ENCODE data around the gene NRP1.

NRP1 gene

DNA sequence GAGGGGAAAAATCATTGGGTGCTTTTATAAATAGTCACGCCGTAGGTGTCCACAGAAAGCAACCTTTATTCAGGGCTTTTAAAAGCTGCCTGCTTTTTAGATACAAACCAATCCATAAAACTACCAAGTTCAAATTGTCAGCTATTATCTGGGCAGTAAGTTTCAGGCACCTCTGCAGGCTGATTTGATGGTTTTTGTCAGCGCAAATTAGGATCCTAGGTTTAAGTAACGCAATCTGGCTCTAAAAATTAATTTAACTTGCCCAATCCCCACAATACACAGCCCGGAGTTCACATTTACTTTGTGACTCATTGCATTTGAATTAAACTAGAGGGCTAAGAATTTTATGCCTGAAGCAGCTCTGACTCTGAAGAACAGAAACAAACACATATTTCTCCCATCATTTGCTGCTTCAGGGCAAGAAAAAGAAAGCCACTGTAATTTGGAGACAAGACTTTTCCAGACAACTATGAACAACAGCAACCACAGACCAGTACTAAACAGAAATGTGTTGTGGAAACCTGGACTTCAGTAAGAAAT, 43.3 kb downstream of the NRP1 start:
- H3K4me3 ChIP-seq (ENCODE audit: low read length in 2 of 2): peak overlapping the region in 1 of 2 donors; percentile 28
- no peaks in the 10 kb centered on the region for H3K9me3 ChIP-seq (ENCODE audit: control insufficient read depth in 2 of 2, low read length in 2 of 2)
- no peak overlapping the region for H3K27ac ChIP-seq (ENCODE audit: low read length)
- peaks cover 17% of the 10 kb centered on the region for H3K4me1 ChIP-seq (ENCODE audit: control insufficient read depth, insufficient read depth, low read length)
- H3K36me3 ChIP-seq (ENCODE audit: control insufficient read depth in 2 of 2, insufficient read depth in 2 of 2, low read length in 2 of 2): no peaks in the 10 kb centered on the region
- H3K9ac ChIP-seq (ENCODE audit: low read length in 2 of 2): no peak overlapping the region
- H3K27me3 ChIP-seq (ENCODE audit: control insufficient read depth in 1 of 2, insufficient read depth in 2 of 2, low read length in 2 of 2): no peaks in the 10 kb centered on the region

DNA sequence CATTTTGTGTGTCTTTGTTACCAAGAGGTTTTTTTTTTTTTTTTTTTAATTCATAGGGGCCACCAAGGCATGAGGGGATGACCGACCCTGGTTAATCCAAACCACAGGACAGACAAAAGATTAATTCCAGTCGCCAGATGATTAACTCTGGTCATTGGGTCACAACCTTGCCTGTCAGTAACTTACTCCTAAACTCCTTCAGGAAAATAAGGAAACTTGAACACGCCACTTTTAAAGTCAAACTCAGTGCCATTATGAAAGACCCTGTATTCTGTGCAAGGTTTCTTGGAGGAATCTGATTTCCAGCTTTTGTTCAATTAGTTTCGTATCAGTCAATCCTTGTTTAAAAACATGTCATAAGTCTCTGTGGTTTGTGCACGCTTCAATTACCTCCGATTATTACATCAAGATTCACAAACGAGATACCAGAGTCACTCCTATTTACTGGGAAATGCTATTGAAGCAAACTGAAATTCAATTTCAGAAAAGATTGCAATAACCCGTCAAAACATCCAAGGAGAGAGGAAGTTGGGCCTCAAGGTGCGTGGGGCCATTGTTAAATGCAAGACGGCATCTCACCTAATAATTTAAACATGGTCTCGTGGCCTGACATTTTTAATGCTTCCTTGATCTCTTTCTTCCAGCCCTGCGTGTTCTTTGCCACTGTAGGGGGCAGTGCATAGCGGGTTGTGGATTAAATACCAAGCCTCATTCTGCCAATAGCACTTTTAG, 44.0 kb downstream of the NRP1 start:
- Histone ChIP-seq H3K36me3 (ENCODE audit: control insufficient read depth in 2 of 2, insufficient read depth in 2 of 2, low read length in 2 of 2) (no peaks in the 10 kb centered on the region), H3K27me3 (ENCODE audit: control insufficient read depth in 1 of 2, insufficient read depth in 2 of 2, low read length in 2 of 2) (no peaks in the 10 kb centered on the region), H3K9me3 (ENCODE audit: control insufficient read depth in 2 of 2, low read length in 2 of 2) (no peaks in the 10 kb centered on the region), H3K27ac (ENCODE audit: low read length) (no peak overlapping the region), H3K4me1 (ENCODE audit: control insufficient read depth, insufficient read depth, low read length) (peaks cover 17% of the 10 kb centered on the region), H3K4me3 (ENCODE audit: low read length in 2 of 2) (no peak overlapping the region), H3K9ac (ENCODE audit: low read length in 2 of 2) (no peak overlapping the region)

DNA sequence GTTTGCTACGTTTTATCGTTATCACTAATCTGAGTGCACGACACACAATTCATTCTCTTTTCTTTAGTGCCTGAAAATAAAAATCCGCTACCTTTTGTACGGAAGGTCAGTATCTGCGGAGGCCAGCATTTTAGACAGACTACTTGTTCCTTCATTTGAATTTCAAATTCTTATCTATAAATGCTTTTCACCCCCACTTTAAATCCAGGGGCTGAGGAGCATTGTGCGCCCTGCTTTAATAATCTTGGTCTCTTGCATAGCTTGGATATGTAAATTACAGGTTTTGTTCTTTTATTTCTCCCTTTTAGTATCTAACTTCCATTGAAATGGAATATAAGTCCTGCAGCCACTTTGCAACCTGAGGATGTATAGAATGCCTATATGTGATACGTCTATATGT, 44.7 kb downstream of the NRP1 start:
- Histone ChIP-seq H3K9me3 (ENCODE audit: control insufficient read depth in 2 of 2, low read length in 2 of 2) (no peaks in the 10 kb centered on the region), H3K27ac (ENCODE audit: low read length) (no peak overlapping the region), H3K4me1 (ENCODE audit: control insufficient read depth, insufficient read depth, low read length) (peaks cover 21% of the 10 kb centered on the region)

DNA sequence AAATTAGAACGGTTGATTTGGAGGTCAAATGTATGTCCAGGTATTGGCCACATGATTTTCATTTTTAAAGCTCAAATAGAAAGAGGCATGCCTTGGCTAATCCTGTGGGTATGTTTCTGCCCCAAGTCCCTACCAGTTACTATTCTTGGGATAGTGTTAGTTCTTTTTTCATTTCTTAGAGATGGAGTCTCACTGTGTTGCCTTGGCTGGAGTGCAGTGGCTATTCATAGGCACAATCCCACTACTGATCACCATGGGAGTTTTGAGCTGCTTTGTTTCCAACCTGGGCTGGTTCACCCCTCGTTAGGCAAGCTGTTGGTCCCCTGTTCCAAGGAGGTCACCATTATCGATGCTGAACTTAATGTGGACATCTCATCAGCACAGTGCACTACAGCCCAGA, 46.3 kb downstream of the NRP1 start:
- no peak overlapping the region for H3K9ac ChIP-seq (ENCODE audit: low read length in 2 of 2)
- H3K36me3 ChIP-seq (ENCODE audit: control insufficient read depth in 2 of 2, insufficient read depth in 2 of 2, low read length in 2 of 2): no peaks in the 10 kb centered on the region
- no peaks in the 10 kb centered on the region for H3K27me3 ChIP-seq (ENCODE audit: control insufficient read depth in 1 of 2, insufficient read depth in 2 of 2, low read length in 2 of 2)
- no peaks in the 10 kb centered on the region for H3K9me3 ChIP-seq (ENCODE audit: control insufficient read depth in 2 of 2, low read length in 2 of 2)
- H3K27ac ChIP-seq (ENCODE audit: low read length): no peak overlapping the region
- peaks cover 24% of the 10 kb centered on the region for H3K4me1 ChIP-seq (ENCODE audit: control insufficient read depth, insufficient read depth, low read length)
- no peak overlapping the region for H3K4me3 ChIP-seq (ENCODE audit: low read length in 2 of 2)

More for the DNA sequence above, 44.7 kb downstream of the NRP1 start:
- Histone ChIP-seq H3K9ac (ENCODE audit: low read length in 2 of 2) (no peak overlapping the region), H3K36me3 (ENCODE audit: control insufficient read depth in 2 of 2, insufficient read depth in 2 of 2, low read length in 2 of 2) (no peaks in the 10 kb centered on the region), H3K4me3 (ENCODE audit: low read length in 2 of 2) (no peak overlapping the region), H3K27me3 (ENCODE audit: control insufficient read depth in 1 of 2, insufficient read depth in 2 of 2, low read length in 2 of 2) (no peaks in the 10 kb centered on the region)

DNA sequence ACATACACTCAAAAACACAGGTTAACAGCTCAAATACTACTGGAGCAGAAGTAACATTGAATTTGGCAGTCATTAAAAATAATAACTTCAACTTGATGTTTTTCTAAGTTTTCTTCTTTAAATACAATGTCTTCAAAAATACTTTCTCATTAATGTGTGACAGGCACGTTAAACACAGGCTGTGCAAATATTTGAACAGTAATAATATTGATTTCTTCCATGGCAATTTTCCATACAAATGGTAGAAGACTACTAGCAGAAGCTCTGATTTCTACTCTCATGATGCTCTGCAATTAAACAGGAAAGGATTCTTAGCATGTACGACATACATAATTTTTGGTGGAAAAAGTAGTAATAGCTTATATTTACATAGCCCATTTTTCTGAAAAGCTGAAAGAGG, 47.4 kb downstream of the NRP1 start:
- no peaks in the 10 kb centered on the region for H3K36me3 ChIP-seq (ENCODE audit: control insufficient read depth in 2 of 2, insufficient read depth in 2 of 2, low read length in 2 of 2)
- no peaks in the 10 kb centered on the region for H3K9me3 ChIP-seq (ENCODE audit: control insufficient read depth in 2 of 2, low read length in 2 of 2)
- H3K4me1 ChIP-seq (ENCODE audit: control insufficient read depth, insufficient read depth, low read length): peaks cover 24% of the 10 kb centered on the region
- no peak overlapping the region for H3K9ac ChIP-seq (ENCODE audit: low read length in 2 of 2)
- no peak overlapping the region for H3K27ac ChIP-seq (ENCODE audit: low read length)
- no peak overlapping the region for H3K4me3 ChIP-seq (ENCODE audit: low read length in 2 of 2)
- H3K27me3 ChIP-seq (ENCODE audit: control insufficient read depth in 1 of 2, insufficient read depth in 2 of 2, low read length in 2 of 2): no peaks in the 10 kb centered on the region

DNA sequence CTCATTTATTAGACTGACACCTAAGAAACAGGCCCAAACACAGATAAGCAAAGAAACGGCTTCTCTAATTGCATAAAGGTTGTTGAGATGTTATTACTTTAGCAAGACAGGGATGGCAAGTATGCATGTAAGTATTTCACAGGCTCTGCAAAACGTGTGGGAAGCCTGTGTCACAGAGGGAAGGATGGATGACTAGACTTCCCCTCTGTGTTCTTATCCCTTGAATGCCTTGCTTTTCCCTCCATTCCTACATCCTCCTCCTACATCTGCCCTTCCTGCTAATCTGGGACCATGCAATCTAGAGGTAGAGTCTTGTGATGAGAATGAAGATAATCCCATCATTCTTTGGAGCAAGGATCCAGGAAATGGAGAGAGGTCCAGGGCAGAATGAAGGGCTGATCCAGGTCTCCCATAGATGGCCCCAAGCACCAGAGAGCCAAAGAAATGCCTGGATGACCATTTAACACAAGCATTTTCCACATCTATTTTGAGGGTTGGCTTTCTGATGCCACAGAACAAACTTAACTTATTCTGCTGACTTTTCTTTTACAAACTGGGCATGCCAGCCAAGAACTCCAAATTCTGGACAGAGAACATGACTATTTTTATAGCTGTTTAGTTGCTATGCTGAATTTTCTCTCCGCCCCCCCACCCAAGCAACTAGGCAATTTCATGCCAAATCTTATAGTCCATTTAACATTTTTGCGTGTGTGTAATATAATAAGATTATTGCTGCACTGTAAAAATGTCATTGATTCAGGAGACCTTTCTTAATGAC, 48.1 kb downstream of the NRP1 start:
- no peaks in the 10 kb centered on the region for H3K27me3 ChIP-seq (ENCODE audit: control insufficient read depth in 1 of 2, insufficient read depth in 2 of 2, low read length in 2 of 2)
- H3K4me1 ChIP-seq (ENCODE audit: control insufficient read depth, insufficient read depth, low read length): peaks cover 24% of the 10 kb centered on the region
- H3K9me3 ChIP-seq (ENCODE audit: control insufficient read depth in 2 of 2, low read length in 2 of 2): no peaks in the 10 kb centered on the region
- H3K4me3 ChIP-seq (ENCODE audit: low read length in 2 of 2): no peak overlapping the region
- no peak overlapping the region for H3K9ac ChIP-seq (ENCODE audit: low read length in 2 of 2)
- no peaks in the 10 kb centered on the region for H3K36me3 ChIP-seq (ENCODE audit: control insufficient read depth in 2 of 2, insufficient read depth in 2 of 2, low read length in 2 of 2)
- no peak overlapping the region for H3K27ac ChIP-seq (ENCODE audit: low read length)

DNA sequence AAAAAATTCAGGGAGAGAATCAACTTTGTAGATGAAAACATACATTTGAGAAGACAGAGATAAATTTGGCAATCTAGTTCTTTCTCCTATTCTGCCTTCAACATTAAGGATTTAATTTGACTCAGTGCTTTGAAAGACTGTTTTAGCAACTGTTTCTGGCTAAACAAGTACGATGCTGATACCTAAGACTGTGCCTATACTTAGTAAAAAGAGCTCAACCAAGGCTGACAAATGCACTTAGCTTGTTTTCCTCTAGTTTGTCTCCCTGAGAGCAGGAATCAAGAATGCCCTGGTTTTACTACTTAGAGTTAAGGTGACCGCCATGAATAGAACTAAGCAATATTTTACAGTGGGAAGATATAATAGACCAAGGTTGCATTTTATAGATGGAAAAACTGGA, 49.5 kb downstream of the NRP1 start:
- Histone ChIP-seq H3K27me3 (ENCODE audit: control insufficient read depth in 1 of 2, insufficient read depth in 2 of 2, low read length in 2 of 2) (no peaks in the 10 kb centered on the region), H3K4me1 (ENCODE audit: control insufficient read depth, insufficient read depth, low read length) (peaks cover 18% of the 10 kb centered on the region), H3K4me3 (ENCODE audit: low read length in 2 of 2) (no peak overlapping the region), H3K9me3 (ENCODE audit: control insufficient read depth in 2 of 2, low read length in 2 of 2) (no peaks in the 10 kb centered on the region), H3K27ac (ENCODE audit: low read length) (peak overlapping the region; percentile 25), H3K36me3 (ENCODE audit: control insufficient read depth in 2 of 2, insufficient read depth in 2 of 2, low read length in 2 of 2) (no peaks in the 10 kb centered on the region), H3K9ac (ENCODE audit: low read length in 2 of 2) (no peak overlapping the region)

DNA sequence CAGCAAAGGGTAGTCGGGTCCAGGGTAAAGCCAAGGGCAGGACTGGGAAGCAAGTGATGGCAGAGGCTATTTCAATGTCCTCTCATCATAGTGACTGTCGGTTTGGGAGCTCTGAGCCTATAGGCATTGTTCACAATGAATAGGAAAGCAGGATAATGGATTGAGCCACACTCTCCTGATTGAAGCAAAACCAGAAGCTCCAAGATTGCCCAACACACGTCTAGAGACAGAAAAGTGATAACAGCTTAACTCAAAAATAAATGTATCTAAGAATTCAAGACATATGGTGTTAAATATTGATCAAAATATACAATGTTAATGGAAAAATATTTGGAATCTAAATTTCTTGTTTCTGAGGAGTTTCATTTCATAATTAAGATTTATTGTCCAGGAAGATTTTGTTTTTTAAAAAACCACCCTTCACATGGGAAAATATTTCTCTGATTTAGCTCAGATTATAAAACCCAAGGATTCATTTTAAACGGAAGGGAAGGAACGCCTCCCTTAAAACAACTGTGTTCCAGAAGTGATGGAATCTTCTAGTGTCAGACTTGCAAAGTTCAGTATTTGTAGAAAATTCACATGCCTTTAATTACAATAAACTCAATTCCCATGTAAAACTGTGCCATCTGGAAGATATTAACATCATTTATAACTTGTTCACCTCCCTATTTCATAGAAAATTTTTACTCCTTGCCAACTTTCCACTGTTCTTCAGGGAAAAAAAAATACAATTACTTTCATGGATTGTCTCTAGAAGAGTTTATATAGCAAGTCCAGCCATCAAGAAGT, 54.5 kb downstream of the NRP1 start:
- peak overlapping the region; percentile 11 for H3K27ac ChIP-seq (ENCODE audit: low read length)
- no peaks in the 10 kb centered on the region for H3K27me3 ChIP-seq (ENCODE audit: control insufficient read depth in 1 of 2, insufficient read depth in 2 of 2, low read length in 2 of 2)
- no peak overlapping the region for H3K9ac ChIP-seq (ENCODE audit: low read length in 2 of 2)
- no peak overlapping the region for H3K4me3 ChIP-seq (ENCODE audit: low read length in 2 of 2)
- H3K9me3 ChIP-seq (ENCODE audit: control insufficient read depth in 2 of 2, low read length in 2 of 2): no peaks in the 10 kb centered on the region
- H3K4me1 ChIP-seq (ENCODE audit: control insufficient read depth, insufficient read depth, low read length): peaks cover 19% of the 10 kb centered on the region
- no peaks in the 10 kb centered on the region for H3K36me3 ChIP-seq (ENCODE audit: control insufficient read depth in 2 of 2, insufficient read depth in 2 of 2, low read length in 2 of 2)

DNA sequence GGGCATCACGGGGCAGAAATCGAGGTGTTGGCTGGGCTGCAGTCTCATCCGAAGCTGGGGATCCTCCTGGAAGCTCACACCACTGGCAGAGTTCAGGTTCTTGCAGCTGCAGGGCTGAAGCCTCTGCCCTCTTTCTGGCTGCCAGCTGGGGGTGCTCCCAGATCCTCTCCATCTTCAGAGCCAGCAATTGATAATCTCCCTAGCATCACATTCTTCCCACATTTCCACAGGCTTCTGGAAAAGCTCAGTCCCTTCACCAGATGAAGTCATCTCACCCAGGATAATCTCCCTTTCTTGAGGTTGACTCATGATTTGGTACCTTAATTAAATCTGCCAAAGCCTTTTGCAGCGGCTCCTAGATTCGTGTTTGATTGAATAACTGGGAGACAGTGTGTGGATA, 55.2 kb downstream of the NRP1 start:
- Histone ChIP-seq H3K4me1 (ENCODE audit: control insufficient read depth, insufficient read depth, low read length) (peaks cover 14% of the 10 kb centered on the region), H3K27me3 (ENCODE audit: control insufficient read depth in 1 of 2, insufficient read depth in 2 of 2, low read length in 2 of 2) (no peaks in the 10 kb centered on the region), H3K9ac (ENCODE audit: low read length in 2 of 2) (no peak overlapping the region), H3K36me3 (ENCODE audit: control insufficient read depth in 2 of 2, insufficient read depth in 2 of 2, low read length in 2 of 2) (no peaks in the 10 kb centered on the region), H3K4me3 (ENCODE audit: low read length in 2 of 2) (no peak overlapping the region), H3K27ac (ENCODE audit: low read length) (peak overlapping the region; percentile 11), H3K9me3 (ENCODE audit: control insufficient read depth in 2 of 2, low read length in 2 of 2) (no peaks in the 10 kb centered on the region)

DNA sequence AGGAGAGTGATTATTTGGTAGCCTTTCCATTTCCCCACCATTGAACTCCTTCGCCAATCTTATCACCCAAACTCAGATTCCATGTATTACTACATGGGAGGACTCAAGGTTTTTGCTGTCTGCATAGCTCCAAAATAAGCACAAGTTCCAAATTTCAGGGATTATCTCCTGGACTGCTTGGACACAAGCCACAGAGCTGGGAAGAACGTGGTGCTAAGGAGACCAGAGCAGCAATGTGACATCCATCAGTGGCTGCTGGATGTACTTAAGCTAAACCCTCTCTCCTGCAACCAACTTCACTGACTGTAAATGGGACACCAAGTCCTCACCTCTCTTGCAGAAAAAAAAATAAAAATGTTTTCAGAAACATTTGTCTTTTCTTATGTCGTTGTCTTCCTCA, 56.3 kb downstream of the NRP1 start:
- Histone ChIP-seq H3K36me3 (ENCODE audit: control insufficient read depth in 2 of 2, insufficient read depth in 2 of 2, low read length in 2 of 2) (no peaks in the 10 kb centered on the region), H3K4me3 (ENCODE audit: low read length in 2 of 2) (no peak overlapping the region), H3K9ac (ENCODE audit: low read length in 2 of 2) (no peak overlapping the region), H3K4me1 (ENCODE audit: control insufficient read depth, insufficient read depth, low read length) (peaks cover 23% of the 10 kb centered on the region), H3K27me3 (ENCODE audit: control insufficient read depth in 1 of 2, insufficient read depth in 2 of 2, low read length in 2 of 2) (no peaks in the 10 kb centered on the region), H3K27ac (ENCODE audit: low read length) (no peak overlapping the region), H3K9me3 (ENCODE audit: control insufficient read depth in 2 of 2, low read length in 2 of 2) (no peaks in the 10 kb centered on the region)
